ENCODE measurements around the gene LHFPL2. TPM values are rescaled to one million over a fixed set of nuclear protein-coding genes. Genes with fewer than 3 reads are reported as not detected.

Gene LHFPL2
- polyA plus RNA-seq, 3 donors, result 46.8 to 49.0 (median 48.5) TPM

DNA sequence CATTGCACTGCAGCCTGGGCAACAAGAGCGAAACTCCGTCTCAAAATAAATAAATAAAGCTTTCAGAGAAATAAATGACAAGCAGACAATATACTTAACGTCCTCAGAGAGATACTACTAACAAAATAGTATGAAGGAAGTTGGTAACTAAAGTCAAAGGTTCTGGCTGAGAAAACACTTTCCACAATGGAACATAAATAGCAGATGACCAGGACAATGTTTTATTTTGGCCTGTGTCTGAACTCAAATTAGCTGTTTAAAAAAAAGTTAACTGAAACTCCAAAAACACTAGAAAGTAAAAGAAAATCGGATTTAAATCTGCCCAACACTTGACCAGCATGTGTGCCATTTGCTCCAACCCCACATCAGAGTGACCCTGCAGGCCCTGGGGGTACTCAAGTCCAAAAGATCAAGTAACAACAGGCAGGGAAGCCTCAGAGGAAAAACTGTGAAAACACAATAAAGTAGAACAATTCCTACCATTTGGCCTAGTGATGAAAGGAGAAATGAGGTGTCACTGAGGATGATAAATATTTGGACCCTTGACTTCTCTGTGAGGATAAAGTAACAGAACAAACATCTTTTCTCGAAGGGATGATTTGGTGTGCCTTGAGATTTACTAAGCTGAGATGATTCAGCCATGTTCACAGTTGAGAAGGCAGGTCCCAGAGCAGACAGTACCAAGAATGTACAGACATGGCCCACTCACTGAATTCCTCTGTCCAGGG lies 47.7 kb downstream of the LHFPL2 start:
- DNase-seq (ENCODE audit: low read depth in 3 of 3, low spot score in 2 of 3), result peak in 2 of 3 donors; percentile 75 to 79

- DNase-seq (ENCODE audit: low read depth in 3 of 3, low spot score in 2 of 3), result no peak
Observed at GRCh38 chr5:78598973-78599372, 49.6 kb downstream of the LHFPL2 start.

- no peak for DNase-seq (ENCODE audit: low read depth in 3 of 3, low spot score in 2 of 3)
Observed at GRCh38 chr5:78597974-78598371, 50.6 kb downstream of the LHFPL2 start.

DNA sequence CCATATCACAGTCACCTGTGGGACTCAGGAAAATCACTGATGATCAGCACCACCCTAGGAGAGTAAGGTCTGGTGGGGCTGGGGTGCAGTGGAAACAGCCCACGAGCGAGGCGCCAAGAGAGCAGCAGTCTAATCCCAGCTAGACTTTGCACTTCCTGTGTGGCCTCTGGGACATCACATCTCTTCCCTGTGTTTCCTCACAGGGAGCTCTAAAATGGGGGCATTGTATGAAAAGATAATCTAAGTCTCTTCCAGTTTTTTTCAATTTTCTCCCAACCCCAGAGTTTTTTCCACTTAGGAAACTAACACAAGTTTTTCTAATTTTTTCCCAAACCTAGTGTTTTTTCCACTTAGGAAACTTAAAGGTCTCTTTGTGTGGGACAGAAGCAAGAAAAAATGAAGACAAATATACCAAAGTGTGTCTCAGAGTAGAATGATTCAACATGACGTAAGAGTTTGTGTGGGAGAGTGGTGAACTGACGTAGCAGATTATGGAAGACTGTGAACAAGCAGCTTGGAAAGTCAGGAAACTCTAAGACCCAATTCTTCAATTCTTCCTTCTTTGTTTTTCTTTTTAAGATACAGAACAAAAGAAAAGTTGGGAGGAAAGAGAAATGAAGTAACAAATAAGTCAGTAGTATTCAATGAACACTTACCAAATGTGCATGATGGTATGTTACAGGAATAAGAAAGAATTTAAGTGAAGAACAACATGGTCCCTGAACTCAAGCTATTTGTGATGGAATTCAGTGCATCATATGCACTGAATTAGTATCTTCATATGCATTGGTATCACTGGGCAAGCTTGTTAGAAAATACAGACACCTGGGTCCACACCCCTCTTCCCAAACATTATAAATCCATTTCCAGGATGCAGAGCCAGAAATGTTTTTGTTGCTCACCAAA lies 51.3 kb downstream of the LHFPL2 start:
- DNase-seq (ENCODE audit: low read depth in 3 of 3, low spot score in 2 of 3), result no peak

DNA sequence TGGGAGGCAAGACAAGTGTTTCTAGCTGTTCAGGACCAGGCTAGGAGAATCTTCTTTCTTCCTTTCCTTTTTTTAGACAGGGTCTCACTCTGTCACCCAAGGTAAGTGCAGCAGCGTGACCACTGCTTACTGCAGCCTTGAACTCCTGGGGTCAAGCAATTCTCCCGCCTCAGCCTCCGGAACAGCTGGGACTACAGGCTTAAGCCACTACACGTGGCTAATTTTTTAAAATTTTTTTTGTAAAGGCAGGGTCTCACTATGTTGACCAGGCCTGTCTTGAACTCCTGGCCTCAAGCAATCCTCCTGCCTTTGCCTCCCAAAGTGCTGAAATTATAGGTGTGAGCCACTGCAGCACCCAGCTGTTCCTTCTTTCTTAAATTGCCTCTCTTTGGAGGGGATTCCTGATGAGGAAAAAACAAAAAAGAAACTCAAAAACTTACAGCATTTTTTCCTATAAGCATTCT lies 53.1 kb downstream of the LHFPL2 start:
- DNase-seq (ENCODE audit: low read depth in 3 of 3, low spot score in 2 of 3), result no peak

DNA sequence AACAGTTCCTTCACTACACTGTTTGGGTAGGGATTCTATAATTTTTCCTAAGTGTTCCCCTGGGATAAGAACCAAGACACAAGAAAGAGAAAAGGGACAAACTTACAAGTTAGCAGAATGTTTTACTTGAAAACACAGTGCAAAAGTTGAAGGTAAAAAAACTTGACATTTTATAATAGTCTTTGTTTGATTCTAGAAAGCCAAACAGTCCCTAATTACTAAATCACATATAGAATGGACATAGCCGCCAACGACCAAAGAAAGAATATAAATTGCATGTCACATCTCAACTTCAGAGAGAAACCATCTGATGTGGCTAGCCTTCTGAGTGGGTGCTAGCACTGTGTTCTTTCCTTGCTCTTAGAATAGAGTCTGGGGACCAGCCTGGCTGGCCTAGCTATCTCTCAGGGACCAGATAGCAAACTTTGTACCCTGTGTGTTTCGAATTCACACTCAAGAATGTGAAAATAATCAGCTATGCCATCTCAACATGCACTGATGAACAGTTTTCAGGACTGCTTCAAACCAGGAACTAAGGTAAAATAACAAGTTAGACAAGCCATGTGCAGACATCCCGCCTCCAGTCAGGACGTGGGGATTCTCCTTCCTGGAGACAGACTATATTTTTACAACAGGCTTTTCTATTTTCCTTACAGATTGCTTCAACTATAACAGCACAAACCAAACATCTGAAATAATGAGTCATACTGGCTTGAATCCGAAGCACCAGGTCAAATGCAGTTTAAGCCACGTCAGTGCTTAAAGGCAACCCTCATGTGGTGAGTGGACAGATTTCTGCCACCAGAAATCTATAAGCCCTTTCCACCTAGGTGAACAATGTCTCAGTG lies 53.7 kb downstream of the LHFPL2 start:
- DNase-seq (ENCODE audit: low read depth in 3 of 3, low spot score in 2 of 3), result peak in 1 of 3 donors; percentile 57

GRCh38 chr5:78594021-78594420 lies 54.6 kb downstream of the LHFPL2 start:
- no peak for DNase-seq (ENCODE audit: low read depth in 3 of 3, low spot score in 2 of 3)

GRCh38 chr5:78593465-78593864 lies 55.1 kb downstream of the LHFPL2 start:
- DNase-seq (ENCODE audit: low read depth in 3 of 3, low spot score in 2 of 3), result no peak

DNA sequence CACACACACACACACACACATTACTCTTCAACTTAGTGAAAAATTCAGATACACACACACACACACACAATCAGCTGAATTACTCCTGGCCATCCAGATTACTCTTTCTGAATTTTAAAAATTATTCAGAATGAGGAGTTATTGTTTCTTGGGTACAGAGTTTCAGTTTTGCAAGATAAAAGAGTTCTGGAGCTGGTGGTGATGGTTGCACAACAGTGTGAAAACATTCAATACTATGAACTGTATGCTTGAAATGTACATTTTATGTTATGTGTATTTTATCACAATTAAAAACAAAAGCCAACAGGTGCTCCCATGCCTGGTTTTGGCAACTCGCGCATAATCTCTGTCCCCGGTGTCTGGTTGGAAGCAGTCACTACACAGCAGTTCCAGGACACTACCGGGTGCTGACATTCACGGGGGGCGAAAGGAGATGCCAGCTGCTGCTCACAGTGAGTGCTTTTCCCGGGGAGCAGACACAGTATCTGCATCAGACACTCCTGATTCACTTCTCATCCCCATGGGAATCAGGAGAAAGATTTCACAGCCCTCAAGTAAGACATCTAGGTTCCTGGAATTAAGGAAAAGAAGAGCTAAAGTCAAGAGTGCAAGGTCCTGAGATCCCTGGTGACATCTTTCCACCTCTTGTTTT lies 55.7 kb downstream of the LHFPL2 start:
- no peak for DNase-seq (ENCODE audit: low read depth in 3 of 3, low spot score in 2 of 3)

GRCh38 chr5:78591972-78592700 lies 56.4 kb downstream of the LHFPL2 start:
- no peak for DNase-seq (ENCODE audit: low read depth in 3 of 3, low spot score in 2 of 3)

- no peak for DNase-seq (ENCODE audit: low read depth in 3 of 3, low spot score in 2 of 3)
Observed at GRCh38 chr5:78591138-78591612, 57.4 kb downstream of the LHFPL2 start.

DNA sequence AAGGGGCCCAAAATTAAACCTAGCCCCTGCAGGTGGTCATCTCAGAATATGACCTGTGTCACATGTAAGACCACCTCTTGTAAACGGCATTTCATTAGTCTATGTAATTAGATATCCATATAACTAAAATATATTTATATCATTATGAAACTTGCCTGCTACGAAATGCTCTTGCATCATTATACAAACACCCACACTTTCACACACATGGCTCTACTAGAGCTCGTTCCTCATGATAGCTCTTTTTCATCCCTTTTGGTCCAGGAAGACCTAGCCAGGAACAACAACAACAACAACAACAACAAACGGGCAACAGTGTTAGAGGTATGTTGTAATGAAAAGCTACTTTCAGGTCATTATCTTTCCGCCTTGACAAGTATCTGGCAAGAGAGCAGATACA lies 58.6 kb downstream of the LHFPL2 start:
- no peak for DNase-seq (ENCODE audit: low read depth in 3 of 3, low spot score in 2 of 3)

DNA sequence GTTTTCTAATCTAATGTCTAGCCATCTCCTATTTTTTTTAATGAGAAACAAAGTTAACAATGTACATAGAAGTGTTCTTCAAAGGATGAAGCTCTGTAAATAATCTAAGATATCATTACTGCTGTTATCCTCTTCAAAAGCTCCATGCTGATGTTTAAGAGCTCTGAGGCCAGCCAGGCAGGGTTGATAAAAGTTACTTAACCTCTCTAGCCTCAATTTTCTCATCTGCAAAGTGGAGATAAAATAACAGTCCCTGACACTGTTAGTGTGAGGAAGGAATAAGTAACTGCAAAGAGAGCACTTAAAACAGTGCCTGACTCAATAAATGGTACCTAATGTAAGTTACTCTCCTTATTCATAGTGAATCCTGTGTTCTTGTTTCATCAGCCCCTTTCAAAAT lies 60.1 kb downstream of the LHFPL2 start:
- DNase-seq (ENCODE audit: low read depth in 3 of 3, low spot score in 2 of 3), result no peak

DNA sequence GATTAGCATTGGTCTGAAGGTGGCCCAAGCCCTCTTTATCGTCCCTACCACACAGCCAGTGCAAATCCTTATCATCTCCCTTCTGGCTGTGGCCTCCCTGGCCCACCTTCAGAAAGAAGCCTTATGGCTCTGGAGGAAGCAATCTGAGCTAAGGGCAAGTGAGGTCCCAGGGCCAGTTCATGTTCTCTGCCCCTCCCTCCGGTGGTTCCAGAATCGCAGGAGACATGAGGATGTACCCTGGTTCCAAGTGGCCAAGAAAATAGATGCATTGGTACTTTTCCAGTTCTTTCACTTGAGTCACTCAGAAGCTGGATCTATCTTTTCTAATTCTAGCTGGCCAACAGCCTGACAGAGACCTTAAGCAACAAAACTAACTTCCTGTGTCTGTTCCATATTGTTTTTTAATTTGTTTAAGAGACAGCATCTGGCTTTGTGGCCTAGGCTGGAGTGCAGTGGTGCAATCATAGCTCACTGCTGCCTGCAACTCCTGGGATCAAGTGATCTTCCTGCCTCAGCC lies 60.7 kb downstream of the LHFPL2 start:
- DNase-seq (ENCODE audit: low read depth in 3 of 3, low spot score in 2 of 3), result no peak

DNA sequence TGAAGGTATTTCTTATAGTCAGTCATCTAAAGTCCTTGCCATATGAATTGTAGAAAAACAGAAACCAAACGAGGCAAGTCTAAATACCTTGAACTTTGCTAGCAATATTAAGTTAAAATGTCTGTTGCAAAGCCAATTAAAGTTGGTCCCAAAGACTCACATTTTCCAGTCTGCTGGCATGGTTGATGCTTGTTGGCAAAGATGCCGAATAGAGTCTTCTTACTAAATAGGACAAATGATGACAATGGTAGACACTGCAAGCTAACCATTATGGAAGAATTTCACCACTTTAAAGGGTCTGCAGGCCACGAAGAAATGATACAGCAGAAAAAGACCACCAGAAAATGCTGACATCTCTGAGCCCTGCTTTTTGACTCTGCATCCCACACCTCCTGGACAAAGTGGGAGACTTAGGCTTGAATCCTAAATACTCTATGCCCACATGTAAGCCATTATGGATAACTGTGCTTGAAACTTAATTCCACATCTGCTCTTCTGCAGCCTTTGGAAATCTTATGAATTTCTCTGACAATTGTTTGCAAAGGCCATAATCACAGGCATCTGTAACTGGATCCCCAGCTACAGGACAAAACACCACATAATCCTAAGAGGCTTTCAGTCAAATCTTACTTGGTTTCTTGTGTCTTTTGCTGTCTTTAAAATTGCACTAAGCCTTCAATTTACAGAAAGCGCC lies 61.3 kb downstream of the LHFPL2 start:
- DNase-seq (ENCODE audit: low read depth in 3 of 3, low spot score in 2 of 3), result no peak

DNA sequence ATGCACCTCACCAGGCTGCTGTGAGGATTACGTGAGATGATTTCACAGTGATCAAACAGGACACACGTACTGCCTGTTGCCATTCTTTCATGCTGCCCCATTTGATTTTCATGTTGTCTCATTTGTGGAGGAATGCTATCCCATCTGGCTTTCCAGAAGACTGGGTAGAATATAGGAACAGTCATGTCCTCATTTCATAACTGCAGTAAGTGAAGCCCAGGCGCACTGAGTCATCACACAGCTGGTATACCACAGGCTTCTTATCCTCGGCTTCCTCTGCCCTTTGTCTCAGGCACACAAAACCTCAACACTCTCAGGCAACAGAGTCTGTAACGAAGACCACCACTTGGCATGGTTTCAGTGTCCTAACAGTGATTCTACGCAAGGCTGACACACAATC lies 62.3 kb downstream of the LHFPL2 start:
- no peak for DNase-seq (ENCODE audit: low read depth in 3 of 3, low spot score in 2 of 3)

DNA sequence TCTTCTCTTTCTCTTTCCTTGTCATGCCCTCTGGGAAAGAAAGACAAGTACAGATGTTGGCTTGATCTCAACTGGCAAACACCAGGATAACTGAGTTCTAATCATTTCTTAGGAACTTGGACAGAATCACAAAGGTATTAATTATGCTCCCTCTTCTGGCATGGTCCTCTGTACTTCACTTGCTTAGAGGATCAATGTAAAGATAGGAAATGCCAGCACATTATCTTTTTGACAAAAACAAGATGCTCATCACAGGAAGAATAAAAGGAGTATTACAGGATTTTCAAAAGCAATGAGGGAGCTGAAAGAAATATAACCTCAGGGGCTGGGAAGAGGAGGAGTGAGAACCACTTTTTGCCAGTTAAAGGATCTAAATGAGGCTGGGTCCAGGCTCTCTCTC lies 70.6 kb downstream of the LHFPL2 start:
- no peak for DNase-seq (ENCODE audit: low read depth in 3 of 3, low spot score in 2 of 3)

- DNase-seq (ENCODE audit: low read depth in 3 of 3, low spot score in 2 of 3), result no peak
Observed at GRCh38 chr5:78577071-78577807, 71.3 kb downstream of the LHFPL2 start.

All from right renal cortex interstitium (tissue), 3 donors.